CD4-positive, alpha-beta T cell treated with Interleukin-15 for 1 hour (primary cell): ENCODE measurements around the gene NUDT3.

Experiments
- DNase-seq: peaks from one replicate; pipeline ENCODE4 v3.0.0-alpha.2; 2020

Gene NUDT3

GRCh38 chr6:34237316-34237721, 155.2 kb downstream of the NUDT3 start:
- no peak for DNase-seq

GRCh38 chr6:34236443-34237315, 155.8 kb downstream of the NUDT3 start, which contains the start of gene HMGA1:
TSS of gene HMGA1 (plus strand) at chr6:34236873. CDS start at chr6:34240781, 3,908 bp downstream.
- DNase-seq, result peak; percentile 92

- DNase-seq, result peak; percentile 73
Observed at GRCh38 chr6:34236131-34236442, 156.4 kb downstream of the NUDT3 start.

GRCh38 chr6:34235307-34236130, 156.9 kb downstream of the NUDT3 start:
- peak; percentile 79 for DNase-seq

- no peak for DNase-seq
Observed at GRCh38 chr6:34234667-34235306, 157.7 kb downstream of the NUDT3 start.

- DNase-seq, result no peak
Observed at GRCh38 chr6:34233867-34234266, 158.6 kb downstream of the NUDT3 start.

- DNase-seq, result no peak
Observed at GRCh38 chr6:34232901-34233300, 159.6 kb downstream of the NUDT3 start.

- DNase-seq, result no peak
Observed at GRCh38 chr6:34231566-34232336, 160.7 kb downstream of the NUDT3 start.

- DNase-seq, result no peak
Observed at GRCh38 chr6:34230653-34231371, 161.7 kb downstream of the NUDT3 start.

- DNase-seq, result no peak
Observed at GRCh38 chr6:34229877-34230276, 162.6 kb downstream of the NUDT3 start.
